ENCODE data around the gene RAB40B.

DNA sequence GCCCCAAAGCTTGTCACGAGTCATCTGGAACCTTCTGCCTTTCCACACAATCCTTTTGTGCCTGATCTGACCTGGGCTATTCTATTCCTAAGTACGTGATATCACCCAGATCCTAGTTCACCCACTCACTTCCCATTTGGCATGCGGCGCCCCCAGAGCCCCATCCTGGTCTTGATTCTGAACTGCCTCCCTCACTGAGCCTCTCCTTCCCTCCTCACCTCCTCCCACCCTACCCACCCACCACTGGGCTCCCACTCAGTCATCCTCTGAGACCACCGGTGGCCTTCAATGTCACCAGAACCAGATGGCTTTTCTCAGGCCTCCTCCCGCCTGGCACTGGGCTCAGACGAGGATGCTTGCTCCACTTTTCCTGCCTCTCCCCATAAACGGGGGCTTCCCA, 68.8 kb downstream of the RAB40B start:
- no peak for TF ChIP-seq TAF1 (IDR thresholded peaks at IDR 0.05; ENCODE audit: low read depth)
- no peak for TF ChIP-seq EP300 (IDR thresholded peaks at IDR 0.05; ENCODE audit: borderline replicate concordance)
- TF ChIP-seq TCF12 (IDR thresholded peaks at IDR 0.05; ENCODE audit: low read depth): no peak
- no peak for TF ChIP-seq RAD21 (IDR thresholded peaks at IDR 0.05; ENCODE audit: low read depth)
- TF ChIP-seq, protein P1, sequence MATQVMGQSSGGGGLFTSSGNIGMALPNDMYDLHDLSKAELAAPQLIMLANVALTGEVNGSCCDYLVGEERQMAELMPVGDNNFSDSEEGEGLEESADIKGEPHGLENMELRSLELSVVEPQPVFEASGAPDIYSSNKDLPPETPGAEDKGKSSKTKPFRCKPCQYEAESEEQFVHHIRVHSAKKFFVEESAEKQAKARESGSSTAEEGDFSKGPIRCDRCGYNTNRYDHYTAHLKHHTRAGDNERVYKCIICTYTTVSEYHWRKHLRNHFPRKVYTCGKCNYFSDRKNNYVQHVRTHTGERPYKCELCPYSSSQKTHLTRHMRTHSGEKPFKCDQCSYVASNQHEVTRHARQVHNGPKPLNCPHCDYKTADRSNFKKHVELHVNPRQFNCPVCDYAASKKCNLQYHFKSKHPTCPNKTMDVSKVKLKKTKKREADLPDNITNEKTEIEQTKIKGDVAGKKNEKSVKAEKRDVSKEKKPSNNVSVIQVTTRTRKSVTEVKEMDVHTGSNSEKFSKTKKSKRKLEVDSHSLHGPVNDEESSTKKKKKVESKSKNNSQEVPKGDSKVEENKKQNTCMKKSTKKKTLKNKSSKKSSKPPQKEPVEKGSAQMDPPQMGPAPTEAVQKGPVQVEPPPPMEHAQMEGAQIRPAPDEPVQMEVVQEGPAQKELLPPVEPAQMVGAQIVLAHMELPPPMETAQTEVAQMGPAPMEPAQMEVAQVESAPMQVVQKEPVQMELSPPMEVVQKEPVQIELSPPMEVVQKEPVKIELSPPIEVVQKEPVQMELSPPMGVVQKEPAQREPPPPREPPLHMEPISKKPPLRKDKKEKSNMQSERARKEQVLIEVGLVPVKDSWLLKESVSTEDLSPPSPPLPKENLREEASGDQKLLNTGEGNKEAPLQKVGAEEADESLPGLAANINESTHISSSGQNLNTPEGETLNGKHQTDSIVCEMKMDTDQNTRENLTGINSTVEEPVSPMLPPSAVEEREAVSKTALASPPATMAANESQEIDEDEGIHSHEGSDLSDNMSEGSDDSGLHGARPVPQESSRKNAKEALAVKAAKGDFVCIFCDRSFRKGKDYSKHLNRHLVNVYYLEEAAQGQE (IDR thresholded peaks at IDR 0.05; ENCODE audit: low read depth): no peak
- no peak for TF ChIP-seq EGR1 (IDR thresholded peaks at IDR 0.05)
- TF ChIP-seq CREB1 (IDR thresholded peaks at IDR 0.05; ENCODE audit: low read depth): no peak
- TF ChIP-seq, protein P2, sequence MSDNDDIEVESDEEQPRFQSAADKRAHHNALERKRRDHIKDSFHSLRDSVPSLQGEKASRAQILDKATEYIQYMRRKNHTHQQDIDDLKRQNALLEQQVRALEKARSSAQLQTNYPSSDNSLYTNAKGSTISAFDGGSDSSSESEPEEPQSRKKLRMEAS (IDR thresholded peaks at IDR 0.05): no peak
- no peak for TF ChIP-seq YY1 (IDR thresholded peaks at IDR 0.05; ENCODE audit: low read depth)

All from Ishikawa (cell line).